Stimulated activated CD4-positive, alpha-beta T cell treated with anti-CD3 and anti-CD28 coated beads, Interleukin-1b, Interleukin-23, amount 100 ng/mL, for 24 hours (primary cell): ENCODE results near the gene SRSF10.
"Not testable (repeated sequence)": the region's sequence is repeated elsewhere in the genome, so short reads cannot be mapped to it uniquely, and the experiment has no call there.

Experiments
- DNase-seq, 4 experiments: peaks; one replicate each; pipeline ENCODE4 v3.0.0-alpha.2; 2020; ENCODE audit warnings: low read depth in 4 of 4, low spot score in 1 of 4

SRSF10 gene

DNA sequence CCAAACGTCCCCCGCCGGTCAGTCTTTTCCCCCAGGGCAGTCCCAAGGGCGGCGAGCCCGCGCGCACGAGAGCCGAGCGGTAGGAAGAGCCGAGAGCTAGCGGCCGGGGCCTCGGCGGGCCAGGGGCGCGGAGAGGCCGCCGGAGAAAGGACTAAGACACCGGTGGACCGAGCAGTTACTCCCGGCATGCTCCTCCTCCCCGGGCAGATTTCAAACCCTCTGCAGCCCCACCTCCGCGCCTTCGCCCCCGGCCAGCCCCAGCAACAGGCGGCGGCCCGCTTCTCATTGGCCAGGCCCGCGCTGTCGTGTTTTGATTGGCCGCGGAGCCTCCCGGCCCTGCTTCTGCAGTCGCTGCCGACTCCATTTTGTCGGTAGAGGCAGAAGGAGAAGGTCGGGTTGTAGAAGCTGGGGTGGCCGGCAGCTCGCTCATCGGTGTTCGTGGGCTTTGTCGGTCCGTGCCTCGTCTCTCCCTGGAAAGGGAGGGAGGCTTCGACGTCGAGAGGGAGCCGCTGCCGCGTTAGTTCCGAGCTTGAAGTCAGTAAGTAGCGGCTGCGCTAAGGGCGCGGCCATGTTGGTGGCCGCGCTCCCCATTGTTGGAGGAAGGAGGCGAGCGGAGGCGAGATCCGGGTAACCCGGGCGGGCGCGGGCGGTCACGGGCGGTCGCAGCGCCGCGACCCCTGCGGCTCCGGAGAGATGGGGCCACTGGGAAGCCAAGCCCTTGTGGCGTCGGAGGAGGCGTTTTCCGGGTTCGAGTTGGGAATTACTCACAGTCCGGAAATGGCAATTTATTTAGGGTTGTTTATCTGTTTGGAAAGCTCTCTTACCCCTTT, 20.5 kb downstream of the SRSF10 start, which contains the start of gene PNRC2:
Gene PNRC2 (plus strand): TSS at position 368 of the 830 bp plus-strand sequence. CDS start 1,630 bp downstream, outside the sequence.
- DNase-seq, result peak; percentile 87 to 95 (median 90)

- peak; percentile 69 to 90 (median 86) for DNase-seq
Measured at GRCh38 chr1:23958810-23959460, 21.2 kb downstream of the SRSF10 start.

DNA sequence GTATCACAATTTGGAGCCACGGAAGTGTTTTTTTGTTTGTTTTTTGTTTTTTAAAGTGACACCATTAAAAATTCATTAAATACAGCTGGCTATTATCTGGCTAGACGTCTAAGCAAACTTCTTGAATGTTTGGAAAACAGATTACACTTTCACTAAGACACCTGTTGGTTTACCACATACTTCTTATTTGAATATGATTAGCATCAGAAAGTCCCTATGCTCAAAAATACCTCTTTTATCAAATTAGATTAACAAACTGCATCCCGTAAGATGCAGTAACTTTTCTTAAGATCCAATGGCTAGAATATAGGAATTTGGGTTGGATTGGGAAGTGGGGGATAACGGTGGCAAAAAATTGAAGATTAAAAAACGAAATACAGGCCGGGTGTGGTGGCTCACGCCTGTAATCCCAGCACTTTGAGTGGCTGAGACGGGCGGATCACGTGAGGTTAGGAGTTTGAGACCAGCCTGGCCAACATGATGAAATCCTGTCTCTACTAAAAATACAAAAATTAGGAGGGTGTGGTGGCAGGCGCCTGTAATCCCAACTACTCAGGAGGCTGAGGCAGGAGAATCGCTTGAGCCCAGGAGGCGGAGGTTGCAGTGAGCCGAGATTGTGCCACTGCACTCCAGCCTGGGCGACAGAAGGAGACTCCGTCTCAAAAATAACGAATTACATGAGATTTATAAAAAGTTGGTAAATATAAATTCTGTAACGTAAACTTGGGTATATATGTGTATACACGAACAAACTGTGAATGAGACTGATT, 21.9 kb downstream of the SRSF10 start:
- DNase-seq, result not testable (repeated sequence)

GRCh38 chr1:23957096-23957495, 23.0 kb downstream of the SRSF10 start:
- DNase-seq, result no peak

DNA sequence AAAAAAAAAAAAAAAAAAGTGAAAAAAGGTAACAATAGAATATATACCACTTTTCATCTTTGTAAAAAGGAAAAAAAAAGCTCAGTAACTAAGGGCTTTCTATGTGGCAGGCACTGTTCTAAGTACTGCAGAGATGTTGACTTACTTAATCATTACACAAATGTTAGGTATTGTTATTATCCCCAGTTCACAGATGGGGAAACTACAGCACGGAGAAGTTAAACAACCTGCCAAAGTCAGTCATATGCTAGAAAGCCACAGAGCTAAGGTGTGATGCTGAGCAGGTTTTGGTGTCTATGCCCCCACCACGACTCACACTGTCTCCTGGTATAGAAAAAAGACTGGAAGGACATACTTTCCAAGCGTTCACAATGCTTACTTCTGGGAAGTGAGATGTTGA, 27.1 kb downstream of the SRSF10 start:
- DNase-seq, result no peak

DNA sequence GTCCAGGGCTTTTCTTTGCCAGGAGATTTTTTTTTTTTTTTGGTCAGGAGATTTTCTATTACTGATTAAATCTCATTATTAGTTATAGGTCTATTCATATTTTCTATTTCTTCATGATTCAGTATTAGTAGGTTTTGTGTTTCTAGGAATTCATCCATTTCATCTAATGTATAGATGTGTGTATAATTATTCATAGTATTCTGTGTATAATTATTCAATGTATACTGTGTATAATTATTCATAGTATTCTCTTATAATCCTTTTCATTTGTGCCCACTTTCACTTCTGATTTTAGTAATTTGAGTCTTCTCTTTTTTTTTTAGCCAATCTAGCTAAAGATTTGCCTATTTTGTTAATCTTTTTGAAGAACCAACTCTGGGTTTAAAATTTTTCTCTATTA, 32.8 kb downstream of the SRSF10 start:
- DNase-seq, result no peak

- no peak for DNase-seq
Measured at GRCh38 chr1:23936481-23937176, 43.5 kb downstream of the SRSF10 start.

- DNase-seq, result no peak
Measured at GRCh38 chr1:23931491-23931880, 48.6 kb downstream of the SRSF10 start.

GRCh38 chr1:23930861-23931490, 49.2 kb downstream of the SRSF10 start:
- DNase-seq, result no peak

DNA sequence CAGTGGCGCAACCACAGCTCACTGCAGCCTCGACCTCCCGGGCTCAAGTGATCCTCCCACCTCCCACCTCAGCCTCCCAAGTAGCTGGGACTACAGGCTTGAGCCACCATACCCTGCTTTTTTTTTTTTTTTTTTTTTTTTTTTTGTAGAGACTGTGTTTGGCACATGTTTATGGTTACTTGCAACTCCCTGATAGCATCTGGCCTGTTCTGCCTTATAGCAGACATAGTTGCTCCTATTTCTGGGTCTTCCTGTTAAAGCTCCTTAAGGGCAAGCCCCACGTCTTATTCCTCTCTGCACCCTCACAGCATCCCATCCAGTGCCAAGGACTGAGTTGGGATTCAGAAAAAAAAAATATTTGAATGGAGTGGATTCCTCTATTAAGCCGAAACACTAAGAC, 49.9 kb downstream of the SRSF10 start:
- DNase-seq, result no peak

DNA sequence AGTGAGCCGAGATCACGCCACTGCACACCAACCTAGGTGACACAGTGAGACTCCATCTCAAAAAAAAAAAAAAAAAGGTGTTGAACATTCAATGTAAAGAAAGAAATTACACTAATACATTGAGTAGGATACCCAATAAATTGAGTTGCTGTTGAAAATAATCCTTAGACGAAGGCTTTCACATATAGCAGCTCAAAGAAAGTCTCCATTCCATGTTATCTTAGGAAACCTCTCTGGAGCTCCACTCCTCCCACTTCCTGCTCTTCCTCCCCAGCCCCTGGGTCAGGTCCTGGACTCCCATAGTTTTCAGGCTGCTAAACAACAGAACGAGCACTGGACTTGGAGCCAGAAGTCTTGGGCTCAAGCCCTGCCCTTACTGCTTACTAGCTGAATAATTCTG, 51.3 kb downstream of the SRSF10 start:
- DNase-seq, result no peak

GRCh38 chr1:23927097-23927496, 53.0 kb downstream of the SRSF10 start:
- no peak for DNase-seq

- DNase-seq, result no peak
Measured at GRCh38 chr1:23925279-23925678, 54.8 kb downstream of the SRSF10 start.

GRCh38 chr1:23924601-23925000, 55.5 kb downstream of the SRSF10 start:
- DNase-seq, result no peak

DNA sequence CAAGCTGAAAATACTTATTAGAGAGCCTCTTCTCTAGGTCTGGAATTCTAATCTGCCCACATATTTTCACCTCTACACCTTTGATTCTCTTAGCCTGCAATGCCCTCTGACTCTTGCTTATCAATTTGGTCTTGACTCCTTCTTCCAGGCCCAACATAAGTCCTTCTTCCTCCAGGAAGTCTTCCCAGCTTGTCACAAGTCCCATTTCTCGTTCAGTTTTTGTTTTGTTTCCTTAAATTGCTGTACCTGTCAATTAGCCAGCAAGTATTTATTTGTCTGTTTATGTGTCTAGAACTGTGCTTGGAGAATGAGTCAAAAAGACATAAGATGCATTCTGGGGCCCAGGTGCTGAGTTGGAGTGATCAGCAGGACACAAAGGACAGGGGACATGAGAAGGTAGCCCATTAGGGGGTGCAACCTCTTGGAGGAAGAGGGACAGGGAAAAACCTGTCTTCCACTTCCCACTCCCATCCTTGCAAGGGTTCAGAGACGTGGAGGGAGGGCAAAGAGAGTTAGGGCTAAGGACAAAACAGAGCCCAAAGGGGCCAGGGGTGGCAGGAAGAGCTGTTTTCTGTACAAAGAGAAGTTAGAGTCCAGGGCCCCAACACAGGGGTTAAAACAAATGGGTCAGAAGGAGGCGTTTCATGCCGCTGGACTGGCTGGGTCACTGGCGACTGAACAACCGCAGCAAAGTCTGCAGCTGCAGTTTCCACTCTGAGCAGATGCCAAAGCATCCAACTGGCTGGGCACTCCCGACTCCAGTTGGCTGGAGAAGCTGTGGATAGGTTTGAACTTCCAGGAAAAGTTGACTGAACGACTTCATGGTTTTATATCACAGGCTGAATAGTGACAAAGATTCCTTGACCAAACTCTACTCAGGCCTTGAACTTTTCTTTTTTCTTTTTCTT, 56.3 kb downstream of the SRSF10 start:
- DNase-seq, result no peak

- no peak for DNase-seq
Measured at GRCh38 chr1:23922321-23922943, 57.7 kb downstream of the SRSF10 start.

GRCh38 chr1:23916209-23917131, 63.7 kb downstream of the SRSF10 start:
- DNase-seq, result peak in 2 of 4 experiments; percentile 6 to 22

DNA sequence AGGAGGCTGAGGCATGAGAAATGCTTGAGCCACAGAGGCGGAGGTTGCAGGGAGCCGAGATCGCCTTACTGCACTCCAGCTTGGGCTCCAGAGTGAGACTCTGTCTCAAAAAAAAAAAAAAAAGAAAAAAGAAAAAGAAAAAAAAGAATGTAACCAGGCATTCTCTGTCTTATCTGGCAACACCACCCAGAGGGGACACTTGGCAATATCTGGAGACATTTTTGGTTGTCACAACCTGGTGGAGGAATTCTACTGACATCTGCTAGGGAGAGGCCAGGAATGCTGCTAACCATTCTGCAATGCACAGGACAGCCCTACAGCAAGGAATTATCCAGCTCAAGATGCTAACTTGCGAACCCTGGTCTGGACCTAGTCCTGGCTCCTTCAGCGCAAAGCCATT, 64.7 kb downstream of the SRSF10 start:
- DNase-seq, result no peak
